Cardiac fibroblast (primary cell): ENCODE results near the gene TBC1D4.

Experiments used
- DNase-seq, 2 donors: peaks; one replicate each; pipeline versions ENCODE4 v3.0.0 to v3.0.0-alpha.2; 2010; ENCODE audit warnings: low read depth in 2 of 2
- H3K4me3 ChIP-seq, 2 donors: replicated peaks in 1 of 2; 1 replicate in 1 of 2; 2 replicates in 1 of 2; pipeline ENCODE4 v1.5.1; 2011; ENCODE audit warnings: low read depth in 2 of 2, low read length in 2 of 2, mild to moderate bottlenecking in 2 of 2, moderate library complexity in 1 of 2
- TF ChIP-seq, protein P1 (sequence below): IDR thresholded peaks from one replicate; pipeline ENCODE4 v1.5.1; 2011; ENCODE audit warnings: low read depth, mild to moderate bottlenecking, low read length, inconsistent platforms

TBC1D4 gene

GRCh38 chr13:75375329-75375728 lies 106.6 kb downstream of the TBC1D4 start:
- TF ChIP-seq, protein P1, sequence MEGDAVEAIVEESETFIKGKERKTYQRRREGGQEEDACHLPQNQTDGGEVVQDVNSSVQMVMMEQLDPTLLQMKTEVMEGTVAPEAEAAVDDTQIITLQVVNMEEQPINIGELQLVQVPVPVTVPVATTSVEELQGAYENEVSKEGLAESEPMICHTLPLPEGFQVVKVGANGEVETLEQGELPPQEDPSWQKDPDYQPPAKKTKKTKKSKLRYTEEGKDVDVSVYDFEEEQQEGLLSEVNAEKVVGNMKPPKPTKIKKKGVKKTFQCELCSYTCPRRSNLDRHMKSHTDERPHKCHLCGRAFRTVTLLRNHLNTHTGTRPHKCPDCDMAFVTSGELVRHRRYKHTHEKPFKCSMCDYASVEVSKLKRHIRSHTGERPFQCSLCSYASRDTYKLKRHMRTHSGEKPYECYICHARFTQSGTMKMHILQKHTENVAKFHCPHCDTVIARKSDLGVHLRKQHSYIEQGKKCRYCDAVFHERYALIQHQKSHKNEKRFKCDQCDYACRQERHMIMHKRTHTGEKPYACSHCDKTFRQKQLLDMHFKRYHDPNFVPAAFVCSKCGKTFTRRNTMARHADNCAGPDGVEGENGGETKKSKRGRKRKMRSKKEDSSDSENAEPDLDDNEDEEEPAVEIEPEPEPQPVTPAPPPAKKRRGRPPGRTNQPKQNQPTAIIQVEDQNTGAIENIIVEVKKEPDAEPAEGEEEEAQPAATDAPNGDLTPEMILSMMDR = no peak
- no peak for DNase-seq
- H3K4me3 ChIP-seq = no peak overlapping the region

- DNase-seq = no peak
- TF ChIP-seq, protein P1 = no peak
- no peak overlapping the region for H3K4me3 ChIP-seq
These were observed 108.0 kb downstream of the TBC1D4 start for GRCh38 chr13:75373988-75374387.

DNA sequence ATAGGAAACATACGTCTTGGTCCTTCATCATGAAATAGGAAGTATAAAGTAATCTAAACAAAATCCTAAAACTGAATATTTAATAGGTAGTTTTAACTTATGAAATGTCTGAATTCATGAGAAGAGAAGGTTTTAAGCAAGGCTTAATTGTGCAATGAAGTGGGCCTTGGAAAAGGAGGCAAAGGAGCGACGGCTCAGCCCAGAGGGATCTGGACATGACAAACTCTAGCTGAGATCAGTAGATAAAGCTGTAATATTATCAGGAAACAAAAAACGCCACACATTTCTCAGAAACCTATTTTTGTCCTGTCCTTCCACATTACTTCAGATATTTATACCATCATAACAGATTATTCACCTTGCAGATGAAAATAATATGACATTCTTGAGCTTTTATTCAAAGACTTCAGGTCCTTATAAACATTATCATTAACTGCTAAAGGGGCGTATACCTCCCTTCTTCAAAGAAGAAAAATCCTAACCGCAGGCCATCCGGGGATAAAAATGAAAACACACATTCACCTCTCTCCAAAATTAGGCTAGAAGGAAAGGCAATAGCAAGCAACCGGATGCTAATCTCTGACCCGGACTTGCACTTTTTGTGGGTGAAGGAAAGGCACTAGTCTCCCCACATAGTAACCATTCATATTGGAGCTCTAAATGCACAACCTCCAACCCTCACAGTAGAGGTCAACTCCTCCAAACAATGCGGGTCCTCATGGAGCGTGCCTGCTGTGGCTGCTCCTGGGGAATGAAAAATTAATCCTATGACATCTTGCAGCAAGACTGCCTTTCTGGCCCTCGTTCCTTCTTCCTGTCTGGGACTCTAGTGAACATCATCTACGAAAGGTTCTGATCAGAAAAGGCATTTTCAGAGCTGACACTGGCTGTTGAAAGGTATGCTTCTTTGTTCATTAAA lies 108.8 kb downstream of the TBC1D4 start:
- DNase-seq = peak in 1 of 2 donors; percentile 33
- TF ChIP-seq, protein P1 = no peak

DNA sequence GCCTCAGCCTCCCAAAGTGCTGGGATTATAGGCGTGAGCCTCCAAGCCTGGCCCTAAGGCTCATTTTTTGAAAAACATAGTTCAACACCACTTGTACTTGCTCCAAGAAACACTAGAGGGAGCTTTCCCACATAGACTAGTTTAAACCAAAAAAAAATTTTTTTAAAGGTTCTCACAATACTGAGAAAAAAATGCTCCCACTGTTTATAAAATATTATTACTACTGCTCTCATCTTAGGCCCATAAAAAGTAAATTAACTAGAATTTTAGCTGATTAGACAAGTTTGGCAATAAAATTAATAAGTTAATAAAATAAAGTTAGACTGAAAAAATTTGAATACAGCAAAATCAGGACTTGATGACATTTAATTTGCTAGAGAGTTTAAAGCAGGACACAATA lies 109.5 kb downstream of the TBC1D4 start:
- no peak overlapping the region for H3K4me3 ChIP-seq
- TF ChIP-seq, protein P1 = peak; percentile 70
- peak; percentile 74 to 77 for DNase-seq

More for the DNA sequence above, 108.8 kb downstream of the TBC1D4 start:
- H3K4me3 ChIP-seq = no peak overlapping the region

GRCh38 chr13:75371203-75371602 lies 110.8 kb downstream of the TBC1D4 start:
- no peak overlapping the region for H3K4me3 ChIP-seq
- TF ChIP-seq, protein P1 = no peak
- no peak for DNase-seq

- TF ChIP-seq, protein P1 = no peak
- no peak for DNase-seq
- H3K4me3 ChIP-seq = no peak overlapping the region
These were observed 111.2 kb downstream of the TBC1D4 start for GRCh38 chr13:75370774-75371173.
